SU-DHL-6 (cell line): ENCODE measurements around the gene EME2.

Experiments
- H2AFZ ChIP-seq: fragments of 200-600 bp; sonication (generic); 2 replicates; pipeline ENCODE4 v1.6.1; 2014; ENCODE audit warnings: low read depth, mild to moderate bottlenecking, moderate library complexity, mixed read lengths, antibody characterized with exemption, low read length; ENCODE audit not compliant: severe bottlenecking
- H3F3A ChIP-seq: fragments of 200-600 bp; shearing (Covaris generic); 2 replicates; pipeline ENCODE4 v1.6.0; 2016; ENCODE audit warnings: antibody characterized with exemption, mild to moderate bottlenecking; ENCODE audit not compliant: insufficient read depth
- H3K27ac ChIP-seq: fragments of 200-600 bp; sonication (generic); 2 replicates; pipeline ENCODE4 v1.5.1; 2016; ENCODE audit warnings: low read depth, mild to moderate bottlenecking, low read length, moderate library complexity, mixed read lengths
- H3K27me3 ChIP-seq: fragments of 200-600 bp; sonication (generic), shearing (Covaris generic); 2 replicates; pipeline ENCODE4 v1.6.0; 2014; ENCODE audit warnings: mild to moderate bottlenecking, low read length
- H3K36me3 ChIP-seq: fragments of 200-600 bp; sonication (generic); 2 replicates; pipeline ENCODE4 v1.6.1; 2014; ENCODE audit warnings: mild to moderate bottlenecking, low read length, mixed read lengths
- H3K4me2 ChIP-seq: fragments of 300-600, 200-600 bp; shearing (Covaris generic), sonication (generic); 2 replicates; pipeline ENCODE4 v1.6.0; 2014; ENCODE audit warnings: low read length, low read depth, mild to moderate bottlenecking; ENCODE audit not compliant: poor library complexity, severe bottlenecking
- H3K4me3 ChIP-seq: fragments of 200-600 bp; sonication (generic); 2 replicates; pipeline ENCODE4 v1.5.1; 2014; ENCODE audit warnings: antibody characterized with exemption, low read length, mild to moderate bottlenecking, mixed read lengths; ENCODE audit not compliant: insufficient read depth, poor library complexity, severe bottlenecking
- H3K79me2 ChIP-seq: fragments of 200-600 bp; sonication (generic); 2 replicates; pipeline ENCODE4 v1.6.1; 2014; ENCODE audit warnings: mild to moderate bottlenecking, low read length, moderate library complexity; ENCODE audit not compliant: insufficient read depth
- H3K9ac ChIP-seq: fragments of 200-600 bp; sonication (generic); 2 replicates; pipeline ENCODE4 v1.7.0; 2014; ENCODE audit warnings: mild to moderate bottlenecking, low read length
- H3K9me2 ChIP-seq: fragments of 200-600 bp; sonication (generic); replicated peaks from 2 replicates; pipeline ENCODE4 v1.6.1; 2014; ENCODE audit warnings: low read length; ENCODE audit not compliant: insufficient read depth
- H3K9me3 ChIP-seq: fragments of 200-600 bp; sonication (generic); 2 replicates; pipeline ENCODE4 v1.6.1; 2014; ENCODE audit warnings: low read length, mixed read lengths; ENCODE audit not compliant: insufficient read depth
- H4K20me1 ChIP-seq: fragments of 200-600 bp; sonication (generic); 2 replicates; pipeline ENCODE4 v1.6.1; 2014; ENCODE audit warnings: low read depth, mild to moderate bottlenecking, antibody characterized with exemption, low read length, moderate library complexity, mixed read lengths
- EZH2phosphoT487 ChIP-seq: fragments of 200-600 bp; sonication (generic), shearing (Covaris generic); conservative IDR thresholded peaks from 2 replicates; pipeline ENCODE4 v1.6.1; 2018; ENCODE audit warnings: mild to moderate bottlenecking, antibody characterized with exemption, low read length, moderate library complexity, mixed read lengths
- TF ChIP-seq, protein P1 (sequence below): fragments of 200-600 bp; sonication (generic); IDR thresholded peaks from one replicate; pipeline ENCODE4 v1.5.1; 2017; ENCODE audit warnings: antibody characterized with exemption, mild to moderate bottlenecking, low read length, moderate library complexity; ENCODE audit not compliant: insufficient read depth, poor library complexity, severe bottlenecking

EME2 gene

DNA sequence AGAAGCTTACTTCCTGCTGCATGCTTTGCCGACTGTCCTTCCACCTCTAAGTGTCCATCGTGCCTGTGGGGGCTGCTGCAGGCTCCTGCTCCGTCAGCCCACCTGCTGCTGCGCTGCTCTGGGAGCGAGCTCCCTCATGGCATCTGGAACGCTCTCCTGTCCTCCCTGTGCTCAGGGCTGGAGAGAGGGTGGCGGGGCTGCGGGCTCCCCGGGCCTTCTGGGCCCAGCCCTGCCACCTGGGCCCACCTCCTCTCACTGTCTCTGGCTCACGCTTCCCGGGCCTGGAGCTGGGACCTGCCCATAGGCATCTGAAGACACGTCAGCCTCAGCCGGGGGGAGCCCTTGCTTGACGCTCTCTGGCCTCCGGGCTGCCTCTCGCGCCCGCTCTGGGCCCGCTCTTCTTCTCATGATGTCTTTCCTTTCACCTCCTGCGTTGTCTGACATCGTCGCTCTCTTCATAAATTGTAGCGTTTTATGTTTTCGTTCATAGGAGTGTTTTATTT lies 28.2 kb upstream of the EME2 start:
- Histone ChIP-seq H3K79me2 (no peaks in the 10 kb centered on the region), H3F3A (no peaks in the 10 kb centered on the region), H3K27me3 (no peaks in the 10 kb centered on the region), H4K20me1 (no peaks in the 10 kb centered on the region), H3K27ac (no peak overlapping the region), H3K9me3 (peaks cover under 1% of the 10 kb centered on the region; the same call in 1 of the 2 replicates), H3K36me3 (no peaks in the 10 kb centered on the region), H3K4me3 (no peak overlapping the region), H2AFZ (no peak overlapping the region), H3K4me2 (no peak overlapping the region), H3K9me2 (no peaks in the 10 kb centered on the region), H3K9ac (no peak overlapping the region)
- no peak for TF ChIP-seq EZH2phosphoT487
- TF ChIP-seq, protein P1, sequence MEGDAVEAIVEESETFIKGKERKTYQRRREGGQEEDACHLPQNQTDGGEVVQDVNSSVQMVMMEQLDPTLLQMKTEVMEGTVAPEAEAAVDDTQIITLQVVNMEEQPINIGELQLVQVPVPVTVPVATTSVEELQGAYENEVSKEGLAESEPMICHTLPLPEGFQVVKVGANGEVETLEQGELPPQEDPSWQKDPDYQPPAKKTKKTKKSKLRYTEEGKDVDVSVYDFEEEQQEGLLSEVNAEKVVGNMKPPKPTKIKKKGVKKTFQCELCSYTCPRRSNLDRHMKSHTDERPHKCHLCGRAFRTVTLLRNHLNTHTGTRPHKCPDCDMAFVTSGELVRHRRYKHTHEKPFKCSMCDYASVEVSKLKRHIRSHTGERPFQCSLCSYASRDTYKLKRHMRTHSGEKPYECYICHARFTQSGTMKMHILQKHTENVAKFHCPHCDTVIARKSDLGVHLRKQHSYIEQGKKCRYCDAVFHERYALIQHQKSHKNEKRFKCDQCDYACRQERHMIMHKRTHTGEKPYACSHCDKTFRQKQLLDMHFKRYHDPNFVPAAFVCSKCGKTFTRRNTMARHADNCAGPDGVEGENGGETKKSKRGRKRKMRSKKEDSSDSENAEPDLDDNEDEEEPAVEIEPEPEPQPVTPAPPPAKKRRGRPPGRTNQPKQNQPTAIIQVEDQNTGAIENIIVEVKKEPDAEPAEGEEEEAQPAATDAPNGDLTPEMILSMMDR: no peak

DNA sequence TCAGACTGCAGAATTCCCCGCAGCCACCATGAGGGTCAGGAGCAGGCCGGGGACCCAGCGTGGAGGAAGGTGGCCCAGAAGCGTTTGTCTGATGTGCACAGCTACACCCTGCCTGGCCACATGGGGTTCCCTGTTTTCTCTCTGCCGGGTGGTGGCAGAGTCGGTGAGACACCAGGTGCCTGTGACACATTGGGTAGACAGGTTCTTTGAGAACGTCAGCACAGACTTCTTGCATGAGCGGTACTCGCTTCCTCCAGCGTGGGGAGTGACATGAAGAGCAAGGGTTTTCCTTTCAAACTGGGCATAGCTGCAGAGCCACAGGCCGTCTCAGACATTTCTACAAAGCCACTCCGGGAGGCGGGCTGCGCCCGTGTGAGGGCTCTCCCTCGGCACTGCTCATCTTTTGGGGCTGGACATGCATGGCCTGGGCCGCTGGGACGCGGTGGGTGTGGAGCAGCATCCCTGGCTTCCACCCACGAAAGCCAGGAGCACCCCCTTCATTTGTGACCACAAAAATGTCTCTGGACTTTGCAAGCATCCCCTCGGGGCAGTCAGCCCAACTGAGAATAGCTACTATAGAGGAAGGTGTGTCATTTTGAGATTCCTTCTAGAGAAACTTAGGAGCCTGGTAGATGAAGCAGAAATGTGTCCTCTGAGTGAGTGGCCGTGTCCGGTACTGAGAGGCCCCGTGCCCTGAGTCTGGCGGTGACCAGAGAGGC lies 27.3 kb upstream of the EME2 start:
- H3F3A ChIP-seq: no peaks in the 10 kb centered on the region
- H3K9me2 ChIP-seq: no peaks in the 10 kb centered on the region
- no peaks in the 10 kb centered on the region for H3K79me2 ChIP-seq
- no peaks in the 10 kb centered on the region for H4K20me1 ChIP-seq
- no peak overlapping the region for H2AFZ ChIP-seq
- H3K27ac ChIP-seq: no peak overlapping the region
- H3K27me3 ChIP-seq: no peaks in the 10 kb centered on the region
- H3K36me3 ChIP-seq: no peaks in the 10 kb centered on the region
- H3K4me3 ChIP-seq: no peak overlapping the region
- no peak overlapping the region for H3K9ac ChIP-seq
- TF ChIP-seq EZH2phosphoT487: no peak
- TF ChIP-seq, protein P1: no peak
- no peaks in the 10 kb centered on the region for H3K9me3 ChIP-seq
- no peak overlapping the region for H3K4me2 ChIP-seq

DNA sequence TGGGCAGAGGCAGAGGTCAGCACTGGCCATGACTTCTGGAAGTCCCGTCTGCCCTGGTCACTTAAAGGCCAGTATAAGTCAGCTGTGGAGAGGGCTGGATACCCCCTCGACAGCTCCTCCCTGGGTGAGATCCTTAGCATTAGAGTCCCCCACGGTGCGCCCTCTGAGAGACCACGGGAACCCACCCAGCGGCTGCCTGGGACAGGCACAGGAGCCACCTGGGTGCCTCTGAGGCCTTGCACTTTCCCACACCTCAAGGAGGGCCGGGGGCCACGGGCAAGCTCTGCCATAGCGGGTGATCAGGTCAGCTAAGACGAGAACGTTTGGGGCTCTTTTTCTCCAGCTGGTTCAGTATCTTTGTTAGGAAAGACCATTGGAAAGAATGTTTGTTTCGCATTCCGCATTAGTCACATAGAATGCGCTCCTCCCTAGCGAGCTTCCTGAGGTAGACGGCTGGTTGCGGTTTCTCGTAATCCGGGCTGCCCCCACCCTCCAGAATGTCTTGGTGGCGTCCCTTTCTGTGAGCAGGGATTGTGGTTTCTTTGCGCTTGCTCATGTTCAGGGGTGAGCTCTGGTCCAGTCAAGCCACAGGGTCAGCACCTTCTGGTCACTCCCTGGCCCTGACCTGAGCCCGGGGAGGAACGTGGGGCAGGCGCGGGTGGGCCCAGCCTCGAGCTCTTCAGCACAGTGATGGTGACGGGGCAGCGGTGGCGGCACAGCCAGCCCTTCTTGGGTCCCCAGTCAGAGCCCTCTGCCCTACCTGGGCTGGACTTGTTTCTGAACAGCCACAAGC lies 26.5 kb upstream of the EME2 start:
- no peak overlapping the region for H3K27ac ChIP-seq
- H3K36me3 ChIP-seq: no peaks in the 10 kb centered on the region
- no peaks in the 10 kb centered on the region for H3K27me3 ChIP-seq
- TF ChIP-seq, protein P1: no peak
- TF ChIP-seq EZH2phosphoT487: no peak
- no peak overlapping the region for H3K4me2 ChIP-seq
- H3K9me3 ChIP-seq: no peaks in the 10 kb centered on the region
- no peaks in the 10 kb centered on the region for H3K79me2 ChIP-seq
- H2AFZ ChIP-seq: no peak overlapping the region
- H3K9me2 ChIP-seq: no peaks in the 10 kb centered on the region
- H3F3A ChIP-seq: no peaks in the 10 kb centered on the region
- no peak overlapping the region for H3K4me3 ChIP-seq
- no peaks in the 10 kb centered on the region for H4K20me1 ChIP-seq
- no peak overlapping the region for H3K9ac ChIP-seq
